AG09319 (cell line): Measurements from ENCODE around the gene ARHGAP42.

Experiments
- DNase-seq: peaks from one replicate; pipeline ENCODE4 v3.0.0-alpha.2; 2010; ENCODE audit warnings: low read depth; ENCODE audit errors: extremely low read depth
- CTCF ChIP-seq: IDR thresholded peaks from 2 replicates; pipeline ENCODE4 v1.5.1; 2011; ENCODE audit warnings: low read depth, mild to moderate bottlenecking, inconsistent platforms, low read length, moderate library complexity

The ARHGAP42 gene

GRCh38 chr11:100752371-100753171 is 65.5 kb downstream of the ARHGAP42 start:
- TF ChIP-seq CTCF, result no peak
- DNase-seq, result no peak

- TF ChIP-seq CTCF, result no peak
- DNase-seq, result no peak
Measured at GRCh38 chr11:100753172-100753543, 66.1 kb downstream of the ARHGAP42 start.

GRCh38 chr11:100753571-100753970 is 66.5 kb downstream of the ARHGAP42 start:
- no peak for TF ChIP-seq CTCF
- no peak for DNase-seq

GRCh38 chr11:100756559-100756958 is 69.5 kb downstream of the ARHGAP42 start:
- no peak for TF ChIP-seq CTCF

GRCh38 chr11:100757646-100758045 is 70.6 kb downstream of the ARHGAP42 start:
- no peak for DNase-seq
- TF ChIP-seq CTCF, result no peak

More at GRCh38 chr11:100756559-100756958, 69.5 kb downstream of the ARHGAP42 start:
- no peak for DNase-seq

GRCh38 chr11:100759106-100759505 is 72.0 kb downstream of the ARHGAP42 start:
- DNase-seq, result no peak

More at GRCh38 chr11:100759106-100759505, 72.0 kb downstream of the ARHGAP42 start:
- no peak for TF ChIP-seq CTCF
